ENCODE results near the gene CYTH1.

The CYTH1 gene

DNA sequence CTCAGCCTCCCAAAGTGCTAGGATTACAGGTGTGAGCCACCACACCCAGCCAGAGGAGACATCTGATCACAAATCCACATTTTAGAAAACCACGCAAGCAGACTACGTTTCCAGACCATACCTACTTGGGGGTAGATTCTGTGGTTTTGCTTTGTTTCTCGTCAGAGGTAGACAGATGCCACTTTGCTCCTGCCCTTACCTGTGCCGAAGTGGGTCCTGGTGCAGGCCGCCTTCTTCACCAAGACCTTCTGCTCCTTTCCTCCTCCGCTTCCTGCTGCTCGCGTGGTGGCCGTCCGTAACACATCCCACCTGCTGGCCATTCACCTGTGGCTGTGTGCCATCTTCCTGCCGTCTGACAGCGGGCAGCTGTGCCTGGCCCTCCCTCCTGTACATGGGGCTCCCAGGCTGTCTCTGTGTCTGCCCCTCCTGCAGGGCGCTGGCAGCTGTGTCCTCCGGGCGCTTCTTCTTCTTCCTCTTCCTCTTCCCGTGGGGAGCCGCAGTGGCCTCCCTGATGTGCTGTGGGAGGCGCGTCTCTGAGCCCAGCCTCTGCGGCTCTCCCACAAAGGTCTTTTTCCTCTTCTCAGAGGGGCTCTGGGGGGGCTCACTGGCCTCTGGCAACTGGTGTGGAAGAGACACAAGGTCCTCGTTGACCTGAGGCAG, 21.2 kb upstream of the CYTH1 start:
- DNase-seq: no peak

DNA sequence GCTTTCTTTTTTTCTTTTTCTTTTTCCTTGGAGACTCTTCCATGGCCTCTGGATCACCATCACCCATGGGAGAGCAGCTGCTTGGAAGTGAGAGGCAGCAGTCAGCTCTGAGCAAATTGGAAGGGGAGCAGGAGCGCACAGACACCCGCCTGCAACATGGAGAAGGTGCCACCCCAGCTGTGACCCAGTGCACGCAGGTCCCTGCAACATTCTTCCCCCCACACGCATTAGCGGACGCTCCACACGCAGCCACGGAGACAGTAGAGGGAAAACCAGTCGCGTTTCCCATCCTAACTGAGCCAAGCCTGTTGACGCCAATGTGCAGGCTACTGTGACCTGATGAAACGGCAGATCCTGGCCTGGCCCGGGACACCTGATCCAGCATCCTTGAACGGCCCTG, 20.4 kb upstream of the CYTH1 start:
- no peak for DNase-seq

- no peak for DNase-seq
Measured at GRCh38 chr17:78802008-78802407, 19.9 kb upstream of the CYTH1 start.

DNA sequence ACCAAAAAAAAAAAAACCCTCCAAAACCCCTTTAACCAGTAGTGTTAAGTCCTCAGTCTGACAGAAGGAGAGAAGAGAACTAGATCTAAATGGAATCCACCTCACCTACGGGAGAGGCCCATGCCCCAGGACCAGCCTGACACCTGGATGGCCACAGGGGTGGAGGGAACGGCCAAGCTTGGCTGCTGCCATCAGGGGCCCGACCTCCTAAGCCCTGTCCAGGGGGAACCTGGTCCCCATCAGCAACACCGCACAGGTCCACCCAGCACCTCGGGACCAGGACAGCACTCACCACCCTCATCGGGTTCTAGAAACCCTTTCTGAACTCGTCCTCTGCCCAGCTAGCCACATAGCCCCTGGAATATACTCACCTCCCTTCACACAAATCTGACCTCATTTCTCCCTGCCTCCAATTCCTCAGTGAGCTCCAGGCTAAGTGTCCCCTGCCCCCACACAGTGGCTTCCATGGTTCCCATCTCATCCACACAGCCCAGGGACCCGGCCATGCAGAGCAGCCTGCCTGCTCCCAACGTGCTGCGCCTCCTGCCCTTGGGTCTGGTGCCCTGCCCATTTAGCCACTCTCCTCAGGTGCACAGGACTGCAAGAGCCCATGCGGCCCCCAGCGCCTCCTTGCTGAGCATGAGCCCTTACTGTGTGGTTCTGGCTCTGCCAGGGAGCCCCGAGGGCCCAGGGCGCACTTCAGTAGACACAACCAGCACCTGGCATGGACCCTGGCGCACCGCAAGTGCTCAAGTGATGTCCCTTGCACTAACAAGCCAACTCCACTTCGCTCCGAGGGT, 18.3 kb upstream of the CYTH1 start:
- no peak for DNase-seq

GRCh38 chr17:78798695-78799559, 16.9 kb upstream of the CYTH1 start:
- DNase-seq: peak; percentile 33

DNA sequence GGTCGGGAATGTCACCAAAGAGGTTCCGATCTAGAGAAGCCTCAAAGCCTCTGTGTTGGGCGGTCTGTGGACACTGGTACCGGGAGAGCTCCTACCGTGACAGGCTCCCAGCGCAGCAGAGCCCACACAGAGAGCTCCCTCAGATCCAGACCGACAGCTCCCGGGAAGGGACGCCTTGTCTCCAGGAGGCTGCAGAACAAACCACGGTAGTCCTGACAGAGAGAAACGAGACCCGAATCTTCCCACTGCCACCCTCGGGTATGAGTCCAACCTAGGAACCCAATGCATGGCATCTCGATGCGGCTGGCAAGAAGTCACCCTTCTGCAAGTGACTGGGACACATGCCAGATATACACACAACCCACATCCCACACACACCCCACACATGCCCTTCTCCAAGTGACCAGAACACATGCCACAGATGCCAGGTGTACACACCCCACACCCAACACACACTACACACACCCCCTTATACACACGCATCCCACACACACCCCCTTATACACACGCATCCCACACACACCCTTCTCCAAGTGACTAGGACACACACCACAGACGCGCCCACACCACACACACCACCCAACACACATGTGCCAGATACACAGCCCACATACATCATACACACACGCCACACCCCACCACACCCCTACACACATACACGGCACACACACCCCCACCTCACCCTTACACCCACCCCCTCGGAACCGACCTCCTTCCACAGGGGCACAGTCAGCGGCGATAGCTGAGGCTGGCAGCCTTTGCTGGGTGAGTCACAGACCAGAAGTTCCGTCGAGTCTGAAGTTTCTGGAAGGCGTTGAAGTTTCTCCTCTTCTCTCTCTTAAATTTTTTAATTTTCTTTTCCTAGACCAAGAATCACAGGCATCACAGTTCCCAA, 15.9 kb upstream of the CYTH1 start:
- peak; percentile 34 for DNase-seq

GRCh38 chr17:78797213-78797612, 15.1 kb upstream of the CYTH1 start:
- no peak for DNase-seq

GRCh38 chr17:78796517-78796900, 14.4 kb upstream of the CYTH1 start:
- DNase-seq: no peak

DNA sequence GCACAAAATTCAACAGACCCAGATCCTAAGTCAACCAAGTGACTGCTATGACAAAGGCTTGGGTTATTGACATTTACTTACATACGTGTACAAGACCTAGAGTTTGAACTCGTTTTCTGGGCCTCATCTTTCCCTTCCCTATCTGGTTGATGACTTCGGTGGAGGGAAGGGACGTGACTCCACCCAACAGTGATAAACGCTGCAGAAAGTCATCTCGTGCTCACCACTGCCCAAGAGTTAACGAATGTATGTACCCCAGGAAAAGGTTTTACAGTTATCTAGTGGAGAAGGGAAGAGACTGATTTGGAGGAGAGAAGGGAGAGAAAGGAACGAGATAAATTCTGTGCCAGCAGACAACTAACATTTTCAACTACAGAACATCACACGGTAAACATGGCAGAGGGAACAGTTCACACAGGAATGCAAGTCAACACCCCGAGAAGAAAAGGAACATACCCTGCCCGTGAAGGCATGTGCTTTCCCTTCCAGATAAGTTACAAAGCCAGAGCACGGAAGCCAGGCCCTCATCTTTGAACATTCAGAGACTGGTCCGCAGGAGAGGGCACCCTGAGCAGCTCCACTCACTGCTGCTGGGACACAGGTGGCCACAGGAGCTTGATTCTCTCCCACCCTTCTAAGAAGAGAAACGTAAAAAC, 13.9 kb upstream of the CYTH1 start:
- DNase-seq: no peak

GRCh38 chr17:78794864-78795640, 13.0 kb upstream of the CYTH1 start:
- DNase-seq: no peak

DNA sequence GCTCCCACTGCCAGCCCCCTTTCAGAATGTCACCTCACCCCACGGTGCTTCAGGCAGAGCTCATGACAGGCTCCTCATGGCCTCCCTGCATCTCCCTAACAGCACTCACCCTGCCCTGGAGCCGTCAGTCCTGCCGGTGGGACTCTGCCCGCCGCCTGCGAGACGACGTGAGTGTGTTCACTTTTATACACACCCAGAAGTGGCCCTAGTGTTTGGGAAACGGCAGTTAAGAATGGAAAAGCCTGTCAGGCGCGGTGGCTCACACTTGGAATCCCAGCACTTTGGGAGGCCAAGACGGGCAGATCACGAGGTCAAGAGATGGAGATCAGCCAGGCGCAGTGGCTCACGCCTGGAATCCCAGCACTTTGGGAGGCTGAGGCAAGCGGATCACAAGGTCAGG, 12.3 kb upstream of the CYTH1 start:
- no peak for DNase-seq

GRCh38 chr17:78793968-78794367, 11.9 kb upstream of the CYTH1 start:
- no peak for DNase-seq

- DNase-seq: no peak
Measured at GRCh38 chr17:78793415-78793814, 11.3 kb upstream of the CYTH1 start.

- DNase-seq: no peak
Measured at GRCh38 chr17:78791840-78792709, 10.0 kb upstream of the CYTH1 start.

GRCh38 chr17:78790552-78790951, 8.5 kb upstream of the CYTH1 start:
- no peak for DNase-seq

DNA sequence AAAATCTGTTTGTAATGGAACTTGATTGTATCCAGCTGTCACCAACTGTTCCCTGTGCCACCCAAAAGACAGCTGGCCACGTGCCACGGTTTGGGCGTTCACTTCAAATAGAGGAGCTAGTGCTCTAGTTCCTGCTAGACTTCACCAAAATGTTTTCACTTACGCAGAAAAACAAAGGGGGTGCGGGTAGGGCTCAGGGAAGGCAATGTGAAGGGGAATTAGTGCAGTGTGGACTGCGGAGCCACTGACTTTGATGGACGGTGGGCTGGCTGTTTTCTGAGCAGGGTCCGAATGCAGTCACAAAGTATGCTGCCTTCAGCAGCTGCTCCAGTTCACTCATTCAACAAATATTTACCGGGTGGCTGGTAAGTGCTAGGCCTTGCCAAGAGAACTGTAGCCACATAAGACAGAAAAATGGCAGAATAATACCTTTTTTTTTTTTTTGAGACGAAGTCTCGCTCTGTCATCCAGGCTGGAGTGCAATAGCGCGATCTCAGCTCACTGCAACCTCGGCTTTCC, 7.6 kb upstream of the CYTH1 start:
- DNase-seq: peak; percentile 32

DNA sequence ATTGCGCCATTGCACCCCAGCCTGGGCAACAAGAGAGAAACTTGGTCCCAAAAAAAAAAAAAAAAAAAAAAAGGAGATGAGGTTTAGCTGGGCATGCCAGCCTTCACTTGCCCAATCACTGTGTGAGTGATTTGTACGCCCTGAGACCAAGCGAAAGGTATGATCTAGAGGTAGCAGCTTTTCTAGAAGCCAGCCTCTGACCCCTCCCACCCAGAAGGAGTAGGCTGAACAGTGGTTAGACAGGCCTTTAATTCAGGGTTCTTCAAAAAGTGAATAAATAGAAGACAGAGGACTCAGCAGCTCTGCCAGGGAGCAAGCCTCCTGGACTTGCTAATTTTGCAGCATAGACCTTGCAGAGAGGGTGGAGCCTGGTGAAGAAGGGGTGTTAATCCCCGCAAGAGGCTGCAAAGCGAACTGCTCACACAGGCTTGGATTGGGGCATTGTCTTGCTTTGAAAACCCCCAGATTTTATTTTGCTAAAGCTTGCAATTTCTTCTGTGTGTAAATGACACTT, 7.1 kb upstream of the CYTH1 start:
- no peak for DNase-seq

DNA sequence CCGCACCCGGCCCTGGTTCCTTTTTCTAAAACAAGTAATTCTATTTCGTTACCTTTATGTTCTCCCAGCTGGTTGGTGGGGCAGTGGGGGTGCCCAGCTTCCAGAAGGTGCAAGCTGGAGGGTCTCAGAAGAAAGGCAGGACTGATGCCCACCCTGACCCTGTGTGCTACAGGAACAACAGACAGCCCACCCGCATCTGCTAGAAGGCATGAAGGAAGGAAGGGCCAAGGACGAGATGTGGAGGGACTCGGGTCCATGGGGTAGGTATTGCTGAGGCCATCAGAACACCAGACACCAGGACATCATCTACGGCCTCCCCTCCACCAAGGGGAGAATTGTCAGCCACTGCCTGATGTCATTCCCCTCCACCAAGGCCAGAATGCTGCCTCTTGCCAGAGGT, 6.4 kb upstream of the CYTH1 start:
- no peak for DNase-seq

- no peak for DNase-seq
Measured at GRCh38 chr17:78787444-78787843, 5.4 kb upstream of the CYTH1 start.

DNA sequence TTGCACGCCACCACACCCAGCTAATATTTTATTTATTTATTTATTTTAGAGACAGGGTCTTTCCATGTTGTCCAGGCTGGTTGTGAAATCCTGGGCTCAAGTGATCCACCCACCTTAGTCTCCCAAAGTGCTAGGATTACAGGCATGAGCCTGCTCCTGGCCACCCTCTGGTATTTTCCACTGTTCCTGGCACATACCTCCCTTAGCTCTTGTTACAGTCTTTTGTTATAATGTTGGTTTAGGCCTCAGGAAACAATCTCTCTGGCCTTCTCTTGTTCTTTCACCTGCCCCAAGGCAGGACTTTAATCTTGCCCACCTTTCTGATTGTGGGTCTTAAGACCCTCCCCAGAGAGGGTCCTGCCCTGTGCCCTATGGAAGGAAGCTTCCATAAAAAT, 3.6 kb upstream of the CYTH1 start:
- DNase-seq: no peak

Data from activated naive CD4-positive, alpha-beta T cell treated with Interleukin-2 at 50 U/mL for 16 hours (primary cell).